Colonic mucosa (tissue), 4 donors: ENCODE data around the gene TUBA3D. TPM values are rescaled to one million over a fixed set of nuclear protein-coding genes. Genes with fewer than 3 reads are reported as not detected.
"Not testable (repeated sequence)": the region's sequence is repeated elsewhere in the genome, so short reads cannot be mapped to it uniquely, and the experiment has no call there.

Source experiments
- DNase-seq: peaks from one replicate; pipeline ENCODE4 v3.0.0-alpha.2; 2020
- H3K27ac ChIP-seq: fragments of 200-600 bp; one replicate; pipeline ENCODE4 v1.8.0; 2021
- H3K27me3 ChIP-seq: fragments of 200-600 bp; one replicate; pipeline ENCODE4 v1.8.0; 2021
- H3K36me3 ChIP-seq: fragments of 200-600 bp; one replicate; pipeline ENCODE4 v1.8.0; 2021
- H3K4me1 ChIP-seq: fragments of 200-600 bp; one replicate; pipeline ENCODE4 v1.8.0; 2021; ENCODE audit warnings: mild to moderate bottlenecking
- H3K4me3 ChIP-seq: fragments of 200-600 bp; one replicate; pipeline ENCODE4 v1.8.0; 2021
- H3K9ac ChIP-seq, 2 donors: one replicate each; pipeline ENCODE4 v1.7.0; 2013; ENCODE audit warnings: control low read depth in 2 of 2, low read depth in 2 of 2, low read length in 2 of 2
- H3K9me3 ChIP-seq: fragments of 200-600 bp; one replicate; pipeline ENCODE4 v1.8.0; 2021
- intact Hi-C: fragments of 100-400 bp; cut with DNase I; formaldehyde crosslinking; loops from one replicate; pipeline ENCODE4 v1.14.1; 2022
- total RNA-seq, 2 donors: library from RNA; stranded (reverse); fragmentation: NEBNext Ultra II Directional in 1 of 2; extraction: Animal tissue kit (Norgen Biotek cat#: 25700) in 1 of 2; gene quantifications; one replicate each; pipeline ENCODE4 v1.2.1, GENCODE V29; 2021
- donor health status: healthy.
- donor health status: DM: no; HTN: no; CAD: no.
- donor health status: DM: no; HTN: no; CAD: no.

TUBA3D gene
- total RNA-seq, 2 donors from 2014 or later, result not detected

- H3K36me3 ChIP-seq, H3K27ac ChIP-seq, H3K9ac ChIP-seq, DNase-seq, H3K27me3 ChIP-seq, intact Hi-C loops, H3K4me3 ChIP-seq, H3K9me3 ChIP-seq, H3K4me1 ChIP-seq: not testable (repeated sequence)
Measured at GRCh38 chr2:131454914-131455313, 21.0 kb upstream of the TUBA3D start.

- H3K9me3 ChIP-seq, intact Hi-C loops, H3K4me1 ChIP-seq, DNase-seq, H3K4me3 ChIP-seq, H3K36me3 ChIP-seq, H3K9ac ChIP-seq, H3K27me3 ChIP-seq, H3K27ac ChIP-seq: not testable (repeated sequence)
Measured at GRCh38 chr2:131467722-131468121, 8.2 kb upstream of the TUBA3D start.

- H3K36me3 ChIP-seq, H3K9me3 ChIP-seq, H3K27me3 ChIP-seq, intact Hi-C loops, H3K27ac ChIP-seq, H3K9ac ChIP-seq, DNase-seq, H3K4me1 ChIP-seq, H3K4me3 ChIP-seq: not testable (repeated sequence)
Measured at GRCh38 chr2:131470944-131471343, 5.0 kb upstream of the TUBA3D start.

- H3K9me3 ChIP-seq, H3K36me3 ChIP-seq, H3K4me1 ChIP-seq, H3K9ac ChIP-seq, DNase-seq, H3K27ac ChIP-seq, H3K27me3 ChIP-seq, H3K4me3 ChIP-seq, intact Hi-C loops: not testable (repeated sequence)
Measured at GRCh38 chr2:131471624-131472023, 4.3 kb upstream of the TUBA3D start.

- intact Hi-C loops, H3K27me3 ChIP-seq, H3K9ac ChIP-seq, H3K4me3 ChIP-seq, H3K36me3 ChIP-seq, H3K27ac ChIP-seq, DNase-seq, H3K9me3 ChIP-seq, H3K4me1 ChIP-seq: not testable (repeated sequence)
Measured at GRCh38 chr2:131473266-131473665, 2.7 kb upstream of the TUBA3D start.

- H3K9me3 ChIP-seq, H3K27me3 ChIP-seq: not testable (repeated sequence)
Measured at GRCh38 chr2:131476363-131476762, 444 bp downstream of the TUBA3D start.

GRCh38 chr2:131477227-131477626, 1.3 kb downstream of the TUBA3D start:
- H3K36me3 ChIP-seq, H3K9me3 ChIP-seq, H3K27ac ChIP-seq, H3K27me3 ChIP-seq, H3K9ac ChIP-seq, H3K4me3 ChIP-seq, DNase-seq, H3K4me1 ChIP-seq, intact Hi-C loops: not testable (repeated sequence)

More at GRCh38 chr2:131476363-131476762, 444 bp downstream of the TUBA3D start:
- H3K9ac ChIP-seq, DNase-seq, H3K4me3 ChIP-seq, H3K4me1 ChIP-seq, H3K36me3 ChIP-seq, intact Hi-C loops, H3K27ac ChIP-seq: not testable (repeated sequence)

- intact Hi-C loops, H3K4me3 ChIP-seq, H3K9me3 ChIP-seq, H3K27ac ChIP-seq, H3K27me3 ChIP-seq, DNase-seq, H3K36me3 ChIP-seq, H3K4me1 ChIP-seq, H3K9ac ChIP-seq: not testable (repeated sequence)
Measured at GRCh38 chr2:131478074-131478849, 2.3 kb downstream of the TUBA3D start.

- H3K36me3 ChIP-seq, H3K27ac ChIP-seq, intact Hi-C loops, H3K9me3 ChIP-seq, H3K4me3 ChIP-seq, H3K27me3 ChIP-seq, H3K9ac ChIP-seq, DNase-seq, H3K4me1 ChIP-seq: not testable (repeated sequence)
Measured at GRCh38 chr2:131478850-131479461, 3.0 kb downstream of the TUBA3D start.

- not testable (repeated sequence) for H3K4me1 ChIP-seq
Measured at GRCh38 chr2:131480351-131480750, 4.4 kb downstream of the TUBA3D start.

GRCh38 chr2:131482506-131483155, 6.7 kb downstream of the TUBA3D start:
- H3K27ac ChIP-seq, H3K9ac ChIP-seq, H3K4me1 ChIP-seq, intact Hi-C loops, H3K36me3 ChIP-seq, H3K4me3 ChIP-seq, H3K27me3 ChIP-seq, H3K9me3 ChIP-seq, DNase-seq: not testable (repeated sequence)

More at GRCh38 chr2:131480351-131480750, 4.4 kb downstream of the TUBA3D start:
- H3K27ac ChIP-seq, H3K27me3 ChIP-seq, DNase-seq, intact Hi-C loops, H3K9ac ChIP-seq, H3K9me3 ChIP-seq, H3K4me3 ChIP-seq, H3K36me3 ChIP-seq: not testable (repeated sequence)

- intact Hi-C loops, result not testable (repeated sequence)
Measured at GRCh38 chr2:131483981-131484820, 8.3 kb downstream of the TUBA3D start.

More at GRCh38 chr2:131483981-131484820, 8.3 kb downstream of the TUBA3D start:
- not testable (repeated sequence) for DNase-seq, H3K27ac ChIP-seq, H3K4me1 ChIP-seq, H3K9me3 ChIP-seq, H3K36me3 ChIP-seq, H3K9ac ChIP-seq, H3K4me3 ChIP-seq, H3K27me3 ChIP-seq
